DND-41 (cell line): ENCODE data around the gene TRIM31.

Experiments
- ATAC-seq: fragments of 200-7000 bp; cut with Tn5 transposase; 3 replicates; pipeline ENCODE4 v1.9.1; 2021; ENCODE audit warnings: low read depth; ENCODE audit not compliant: insufficient read depth
- DNase-seq: peaks from one replicate; pipeline ENCODE4 v3.0.0-alpha.2; 2020
- H2AFZ ChIP-seq: 2 replicates; pipeline ENCODE4 v1.6.0; 2012; ENCODE audit warnings: low read depth, low read length
- H3K27ac ChIP-seq: 2 replicates; pipeline ENCODE4 v1.5.1; 2012; ENCODE audit warnings: low read length, inconsistent platforms
- H3K27me3 ChIP-seq: fragments of 200-600 bp; sonication (generic); 2 replicates; pipeline ENCODE4 v1.6.0; 2012; ENCODE audit warnings: low read length, mild to moderate bottlenecking, inconsistent platforms; ENCODE audit not compliant: insufficient read depth, poor library complexity
- H3K36me3 ChIP-seq: 2 replicates; pipeline ENCODE4 v1.5.1; 2012; ENCODE audit warnings: low read length, inconsistent platforms; ENCODE audit not compliant: insufficient read depth
- H3K4me1 ChIP-seq: 2 replicates; pipeline ENCODE4 v1.5.1; 2012; ENCODE audit warnings: mild to moderate bottlenecking, low read length; ENCODE audit not compliant: insufficient read depth
- H3K4me2 ChIP-seq: 2 replicates; pipeline ENCODE4 v1.6.0; 2012; ENCODE audit warnings: mild to moderate bottlenecking, moderate library complexity, low read length, inconsistent platforms; ENCODE audit not compliant: insufficient read depth
- H3K4me3 ChIP-seq, 2 experiments: fragments of 200-600 bp in 1 of 2; shearing (Covaris generic) in 1 of 2; 2 replicates each; pipeline ENCODE4 v1.5.1; 2012 to 2016; ENCODE audit warnings: inconsistent platforms in 2 of 2, low read length in 2 of 2, mild to moderate bottlenecking in 2 of 2, low read depth in 1 of 2, moderate library complexity in 1 of 2
- H3K79me2 ChIP-seq: 2 replicates; pipeline ENCODE4 v1.6.0; 2012; ENCODE audit warnings: low read length, inconsistent platforms; ENCODE audit not compliant: insufficient read depth
- H3K9ac ChIP-seq: 2 replicates; pipeline ENCODE4 v1.6.0; 2012; ENCODE audit warnings: low read depth, mild to moderate bottlenecking, inconsistent platforms, low read length, moderate library complexity
- H3K9me3 ChIP-seq: 2 replicates; pipeline ENCODE4 v1.5.1; 2012; ENCODE audit warnings: low read length, moderate library complexity, mild to moderate bottlenecking, inconsistent platforms; ENCODE audit not compliant: insufficient read depth, severe bottlenecking
- H4K20me1 ChIP-seq: 2 replicates; pipeline ENCODE4 v1.6.0; 2012; ENCODE audit warnings: low read length; ENCODE audit not compliant: insufficient read depth
- EZH2 ChIP-seq: IDR thresholded peaks from 3 replicates; pipeline ENCODE4 v1.6.1; 2012; ENCODE audit warnings: borderline replicate concordance, low read depth, mild to moderate bottlenecking, moderate library complexity, low read length, inconsistent platforms; ENCODE audit not compliant: severe bottlenecking
- TF ChIP-seq, protein P1 (sequence below): IDR thresholded peaks from 2 replicates; pipeline ENCODE4 v1.5.1; 2012; ENCODE audit warnings: borderline replicate concordance, low read length, moderate library complexity, mild to moderate bottlenecking; ENCODE audit not compliant: poor library complexity, severe bottlenecking; ENCODE audit errors: extremely low read depth

TRIM31 gene

DNA sequence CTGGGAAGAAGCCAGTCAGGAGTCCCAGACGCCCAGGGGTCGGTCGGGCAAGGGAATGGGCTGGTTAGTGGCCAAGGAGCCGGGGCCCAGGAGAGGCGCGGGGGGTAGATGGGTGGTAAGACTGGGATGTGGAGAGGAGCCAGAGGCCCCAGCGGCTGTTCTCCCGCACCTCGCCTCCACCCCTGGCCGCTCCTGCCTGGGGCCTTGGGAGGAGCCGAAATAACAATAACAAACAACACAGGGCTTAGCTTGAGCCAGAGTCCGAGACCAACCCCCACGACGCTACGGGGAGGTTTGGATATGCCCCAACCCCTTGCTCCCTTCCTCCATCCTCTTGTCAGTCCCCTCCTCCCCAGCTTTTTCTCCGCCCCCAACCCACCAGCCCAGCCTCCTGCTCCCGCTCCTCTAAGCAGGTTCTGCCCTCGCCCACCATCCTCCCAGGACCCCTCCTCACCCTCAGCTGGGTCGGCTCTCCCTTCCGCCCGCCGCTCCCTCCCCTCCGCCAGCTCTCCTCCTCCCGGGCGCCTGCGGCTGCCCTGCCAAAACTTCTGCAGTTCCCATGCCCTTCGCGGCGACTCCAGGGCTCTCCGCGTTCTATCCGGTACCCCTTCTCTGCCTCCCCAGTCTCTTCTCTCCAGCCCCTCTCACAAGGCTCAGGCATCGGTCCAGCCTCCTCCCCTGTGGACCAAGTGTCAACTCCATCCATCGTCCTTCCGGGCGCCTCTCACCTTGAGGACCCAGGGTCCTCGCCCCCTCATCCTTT lies 38.4 kb downstream of the TRIM31 start:
- Histone ChIP-seq H4K20me1 (no peaks in the 10 kb centered on the region; the same call in 1 of the 2 replicates), H3K9ac (no peak overlapping the region), H3K4me1 (peaks cover 36% of the 10 kb centered on the region), H3K27me3 (no peaks in the 10 kb centered on the region), H3K79me2 (no peaks in the 10 kb centered on the region), H3K4me2 (no peak overlapping the region), H3K9me3 (no peaks in the 10 kb centered on the region), H2AFZ (no peak overlapping the region), H3K4me3 (no peak overlapping the region), H3K27ac (no peak overlapping the region), H3K36me3 (peaks cover 10% of the 10 kb centered on the region)
- TF ChIP-seq, protein P1, sequence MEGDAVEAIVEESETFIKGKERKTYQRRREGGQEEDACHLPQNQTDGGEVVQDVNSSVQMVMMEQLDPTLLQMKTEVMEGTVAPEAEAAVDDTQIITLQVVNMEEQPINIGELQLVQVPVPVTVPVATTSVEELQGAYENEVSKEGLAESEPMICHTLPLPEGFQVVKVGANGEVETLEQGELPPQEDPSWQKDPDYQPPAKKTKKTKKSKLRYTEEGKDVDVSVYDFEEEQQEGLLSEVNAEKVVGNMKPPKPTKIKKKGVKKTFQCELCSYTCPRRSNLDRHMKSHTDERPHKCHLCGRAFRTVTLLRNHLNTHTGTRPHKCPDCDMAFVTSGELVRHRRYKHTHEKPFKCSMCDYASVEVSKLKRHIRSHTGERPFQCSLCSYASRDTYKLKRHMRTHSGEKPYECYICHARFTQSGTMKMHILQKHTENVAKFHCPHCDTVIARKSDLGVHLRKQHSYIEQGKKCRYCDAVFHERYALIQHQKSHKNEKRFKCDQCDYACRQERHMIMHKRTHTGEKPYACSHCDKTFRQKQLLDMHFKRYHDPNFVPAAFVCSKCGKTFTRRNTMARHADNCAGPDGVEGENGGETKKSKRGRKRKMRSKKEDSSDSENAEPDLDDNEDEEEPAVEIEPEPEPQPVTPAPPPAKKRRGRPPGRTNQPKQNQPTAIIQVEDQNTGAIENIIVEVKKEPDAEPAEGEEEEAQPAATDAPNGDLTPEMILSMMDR = no peak
- TF ChIP-seq EZH2 = no peak
- ATAC-seq = no peak
- no peak for DNase-seq

DNA sequence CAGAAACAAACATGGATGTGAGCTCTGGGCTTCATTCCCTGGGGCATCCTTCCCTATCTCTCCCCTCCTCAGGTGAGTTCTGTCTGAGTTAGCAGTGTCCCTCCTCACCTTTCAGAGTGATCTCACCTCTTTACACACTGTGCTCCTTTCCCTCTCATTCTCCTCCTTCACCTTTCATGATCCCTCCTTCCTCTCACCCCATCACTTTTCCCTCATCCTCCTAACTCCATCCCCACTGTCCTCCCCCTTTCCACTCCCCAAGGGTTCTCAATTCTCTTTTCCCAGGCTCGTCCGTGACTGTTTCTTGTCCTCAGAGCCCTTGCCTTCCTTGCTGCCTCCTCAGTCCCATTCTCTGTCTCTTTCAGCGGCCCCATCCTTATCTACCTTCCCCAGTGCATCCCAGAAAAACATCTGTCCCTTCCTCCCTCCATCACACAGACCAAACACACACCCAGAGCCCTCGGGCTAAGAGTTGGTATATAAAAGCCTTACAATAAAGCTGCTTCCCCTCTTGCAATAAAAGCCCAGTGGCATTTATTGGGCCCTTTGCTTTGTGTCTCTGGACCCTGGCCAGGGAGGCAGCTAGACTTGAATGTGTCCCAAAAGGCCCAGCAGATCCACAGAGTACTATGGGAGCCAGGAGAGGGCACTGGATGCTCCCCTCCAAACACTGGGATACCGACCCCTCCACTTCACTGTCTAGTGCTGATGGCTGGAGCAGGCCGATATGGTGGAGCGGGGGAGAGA lies 39.2 kb downstream of the TRIM31 start:
- peaks cover under 1% of the 10 kb centered on the region for H3K79me2 ChIP-seq
- peaks cover 15% of the 10 kb centered on the region for H3K36me3 ChIP-seq
- H3K27ac ChIP-seq = no peak overlapping the region
- no peak overlapping the region for H3K4me2 ChIP-seq
- DNase-seq (no peak), ATAC-seq (no peak)
- H3K27me3 ChIP-seq = no peaks in the 10 kb centered on the region
- TF ChIP-seq, protein P1 = no peak
- TF ChIP-seq EZH2 = no peak
- H3K9me3 ChIP-seq = no peaks in the 10 kb centered on the region
- H3K4me3 ChIP-seq = no peak overlapping the region
- H4K20me1 ChIP-seq = no peaks in the 10 kb centered on the region; the same call in 1 of the 2 replicates
- H2AFZ ChIP-seq = no peak overlapping the region
- H3K4me1 ChIP-seq = peaks cover 35% of the 10 kb centered on the region
- no peak overlapping the region for H3K9ac ChIP-seq

GRCh38 chr6:30071858-30072257 lies 41.0 kb downstream of the TRIM31 start:
- TF ChIP-seq, protein P1 = no peak
- TF ChIP-seq EZH2 = no peak
- DNase-seq (no peak), ATAC-seq (no peak)
- peaks cover 20% of the 10 kb centered on the region for H3K36me3 ChIP-seq
- H3K27me3 ChIP-seq = no peaks in the 10 kb centered on the region
- no peak overlapping the region for H2AFZ ChIP-seq
- no peak overlapping the region for H3K4me2 ChIP-seq
- no peak overlapping the region for H3K9ac ChIP-seq
- no peaks in the 10 kb centered on the region for H3K9me3 ChIP-seq
- peaks cover 17% of the 10 kb centered on the region for H3K79me2 ChIP-seq
- no peak overlapping the region for H3K4me3 ChIP-seq
- no peak overlapping the region for H3K27ac ChIP-seq
- no peaks in the 10 kb centered on the region; the same call in 1 of the 2 replicates for H4K20me1 ChIP-seq
- peaks cover 29% of the 10 kb centered on the region for H3K4me1 ChIP-seq
